Measurements from ENCODE around the gene RAPGEF1.
"Not testable (repeated sequence)": the region's sequence is repeated elsewhere in the genome, so short reads cannot be mapped to it uniquely, and the experiment has no call there.

The RAPGEF1 gene

DNA sequence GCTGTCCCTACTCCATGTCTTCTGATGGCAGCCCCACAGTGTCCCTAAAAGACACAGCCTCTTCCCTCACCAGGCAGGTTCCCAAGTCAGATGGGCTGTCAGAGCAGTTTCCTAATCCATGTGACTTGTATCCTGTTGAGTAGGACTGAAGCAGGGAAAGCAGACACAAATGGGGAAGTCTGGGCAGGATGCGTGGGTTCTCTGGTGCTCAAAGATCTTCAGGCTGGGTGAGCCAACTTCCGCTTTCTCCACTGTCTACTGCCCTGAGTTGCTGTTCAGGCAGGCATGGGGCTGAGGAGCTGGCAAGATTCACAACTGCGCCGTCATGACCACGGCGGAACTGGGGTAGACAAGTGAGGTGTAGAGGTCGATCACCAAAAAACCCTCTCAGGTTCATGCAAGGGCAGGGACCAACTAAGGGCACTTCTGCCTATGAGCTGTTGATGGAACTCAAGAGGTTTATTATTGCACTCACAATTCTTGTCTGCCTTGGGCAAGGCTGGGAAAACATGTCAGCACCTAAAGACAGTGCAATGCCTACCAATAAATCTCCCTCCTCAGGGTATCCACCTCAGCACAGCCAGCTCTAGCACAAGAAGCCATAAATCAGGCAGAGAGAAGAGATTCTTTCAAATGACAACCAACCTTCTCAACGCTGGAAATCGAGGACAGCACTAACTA is 83.4 kb downstream of the RAPGEF1 start:
- DNase-seq (ENCODE audit: low read depth in 2 of 3, low spot score in 1 of 3) = peak in 1 of 3 donors; percentile 44

DNA sequence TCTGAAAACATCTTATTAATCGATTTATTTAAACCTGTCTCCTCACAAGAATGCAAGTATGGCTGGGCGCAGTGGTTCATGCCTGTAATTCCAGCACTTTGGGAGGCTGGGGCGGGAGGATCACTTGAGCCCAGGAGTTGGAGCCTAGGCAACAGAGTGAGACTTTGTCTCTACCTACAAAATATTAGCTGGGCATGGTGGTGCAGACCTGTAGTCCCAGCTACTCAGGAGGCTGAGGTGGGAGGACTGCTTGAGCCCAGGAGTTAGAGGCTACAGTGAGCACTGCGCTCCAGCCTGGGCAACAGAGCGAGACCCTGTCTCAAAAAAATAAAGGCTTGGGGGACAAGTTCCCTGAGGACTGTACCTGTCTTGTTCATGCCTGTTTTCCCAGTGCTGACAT is 85.5 kb downstream of the RAPGEF1 start:
- DNase-seq (ENCODE audit: low read depth in 2 of 3, low spot score in 1 of 3) = not testable (repeated sequence)

- no peak for DNase-seq (ENCODE audit: low read depth in 2 of 3, low spot score in 1 of 3)
Observed at GRCh38 chr9:131651599-131651998, 88.3 kb downstream of the RAPGEF1 start.

- DNase-seq (ENCODE audit: low read depth in 2 of 3, low spot score in 1 of 3) = no peak
Observed at GRCh38 chr9:131651160-131651559, 88.7 kb downstream of the RAPGEF1 start.

GRCh38 chr9:131650254-131650653 is 89.6 kb downstream of the RAPGEF1 start:
- DNase-seq (ENCODE audit: low read depth in 2 of 3, low spot score in 1 of 3) = no peak

DNA sequence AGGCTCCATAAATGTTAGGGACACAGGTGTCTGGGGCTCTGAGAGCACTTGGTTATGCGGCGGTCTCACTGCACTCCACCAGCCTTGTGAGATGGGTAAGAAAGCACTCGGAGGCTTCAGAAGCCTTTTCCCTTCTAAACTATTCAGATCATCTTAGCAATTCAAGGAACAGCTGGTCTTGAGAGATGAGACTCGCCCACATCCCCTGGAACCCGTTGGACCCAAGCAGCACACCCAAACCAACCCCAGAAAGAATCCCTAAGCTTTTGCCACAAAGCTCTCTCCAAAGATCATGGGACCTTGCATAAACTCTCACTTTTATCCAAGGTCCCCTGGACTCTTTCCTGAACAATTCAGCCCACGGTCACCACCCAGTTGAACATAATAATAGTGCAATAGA is 90.2 kb downstream of the RAPGEF1 start:
- DNase-seq (ENCODE audit: low read depth in 2 of 3, low spot score in 1 of 3) = no peak

DNA sequence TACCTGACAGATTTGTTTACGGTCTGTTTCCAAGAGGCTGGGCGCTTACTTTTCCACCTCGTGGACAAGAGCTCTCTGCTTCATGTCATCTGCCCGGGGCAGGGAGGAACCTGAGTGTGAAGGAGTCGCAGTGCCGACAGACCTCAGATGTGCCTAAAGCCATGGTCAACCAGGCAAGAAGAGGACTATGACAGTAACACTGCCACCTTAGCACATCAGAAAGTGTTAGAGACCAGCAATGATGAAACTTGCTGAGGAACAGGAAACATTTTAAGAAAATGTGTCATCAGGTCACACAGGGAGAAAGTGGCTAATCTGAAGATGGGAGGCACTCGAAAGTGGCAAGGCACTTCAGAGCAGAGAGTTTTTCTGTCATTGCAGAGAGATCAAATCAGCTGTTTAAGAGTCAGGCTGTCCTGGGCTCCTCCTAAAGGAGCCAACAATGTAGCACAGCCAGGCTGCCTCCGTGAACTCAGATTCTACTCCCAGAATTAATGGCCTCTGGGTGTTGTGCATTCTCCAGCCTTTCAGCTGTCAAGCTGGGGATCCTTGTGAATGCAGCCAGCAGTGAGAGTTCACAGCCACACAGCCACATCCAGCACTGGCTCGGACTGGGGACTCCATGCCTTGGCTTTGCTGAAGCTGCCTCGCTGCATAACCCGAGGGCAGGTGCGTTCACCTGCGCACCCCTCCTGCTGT is 94.6 kb downstream of the RAPGEF1 start:
- no peak for DNase-seq (ENCODE audit: low read depth in 2 of 3, low spot score in 1 of 3)

DNA sequence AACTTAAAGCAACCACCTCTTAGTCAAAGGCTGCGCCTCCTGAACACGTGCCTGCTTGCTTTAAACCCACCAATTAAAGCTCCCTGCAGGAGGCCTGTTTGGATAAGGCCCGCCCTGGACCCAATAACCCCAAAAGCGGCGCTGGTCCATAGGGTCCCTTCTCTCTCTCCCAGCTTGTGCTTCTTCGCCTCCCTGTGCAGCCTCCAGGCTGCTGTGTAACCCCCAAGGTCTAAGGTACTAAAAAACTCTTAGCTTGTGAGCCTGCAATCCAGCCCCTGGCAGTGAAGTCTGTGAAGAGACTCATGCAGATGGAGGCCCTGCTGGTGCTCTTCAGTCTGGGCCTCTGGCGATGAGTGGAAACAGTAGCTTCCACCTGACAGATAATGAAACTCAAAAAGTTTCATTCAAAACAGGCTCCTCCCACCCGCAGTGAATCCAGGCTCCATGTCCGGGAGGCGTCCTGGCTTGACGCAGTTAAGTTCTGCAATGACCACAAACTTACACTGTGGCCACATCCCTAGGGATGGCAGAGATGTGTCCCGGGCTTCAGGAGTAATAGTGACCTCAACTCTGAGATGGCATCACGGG is 97.3 kb downstream of the RAPGEF1 start:
- DNase-seq (ENCODE audit: low read depth in 2 of 3, low spot score in 1 of 3) = peak; percentile 46 to 55 (median 54)

DNA sequence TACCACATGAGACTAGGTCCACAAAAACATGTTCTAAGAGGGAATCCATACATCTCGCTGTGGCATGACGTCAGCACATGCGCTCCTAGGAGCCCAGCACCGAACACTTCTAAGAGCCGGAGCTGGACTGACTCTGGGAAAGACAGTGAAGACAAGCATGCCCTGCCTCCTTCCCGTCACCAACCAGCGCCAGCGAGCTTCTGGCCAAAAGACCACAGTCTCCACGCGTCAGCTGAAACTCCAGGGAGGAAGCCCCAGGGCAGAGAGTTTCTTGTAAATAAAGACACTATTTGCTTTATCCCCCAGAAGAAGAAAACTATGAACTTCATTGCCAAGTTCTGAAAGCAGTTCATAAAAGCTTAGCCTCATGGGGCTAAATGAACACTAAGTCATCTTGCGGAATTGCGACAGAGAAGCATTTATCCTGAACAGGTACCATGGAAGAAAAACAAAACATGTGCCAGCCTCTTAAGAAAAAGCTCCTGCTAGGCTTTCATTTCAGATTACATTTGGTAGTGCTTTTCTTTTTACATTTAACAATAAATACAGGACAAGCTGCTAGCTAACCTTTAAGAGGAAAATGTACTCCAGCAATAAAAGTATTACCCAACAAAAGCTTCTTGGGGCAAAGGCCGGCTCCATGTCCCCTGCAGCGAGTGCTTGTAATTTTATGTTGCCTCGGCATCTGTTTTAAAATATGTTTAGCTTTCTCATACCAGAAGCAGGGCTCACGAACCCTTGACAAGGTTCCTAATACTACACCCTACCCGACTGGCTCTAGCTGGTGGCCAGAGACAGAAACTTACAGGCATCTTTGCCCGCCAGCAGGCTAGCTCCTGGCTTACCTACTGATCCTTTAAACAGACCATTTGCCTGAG is 98.0 kb downstream of the RAPGEF1 start:
- no peak for DNase-seq (ENCODE audit: low read depth in 2 of 3, low spot score in 1 of 3)

- no peak for DNase-seq (ENCODE audit: low read depth in 2 of 3, low spot score in 1 of 3)
Observed at GRCh38 chr9:131640438-131641137, 99.3 kb downstream of the RAPGEF1 start.

DNA sequence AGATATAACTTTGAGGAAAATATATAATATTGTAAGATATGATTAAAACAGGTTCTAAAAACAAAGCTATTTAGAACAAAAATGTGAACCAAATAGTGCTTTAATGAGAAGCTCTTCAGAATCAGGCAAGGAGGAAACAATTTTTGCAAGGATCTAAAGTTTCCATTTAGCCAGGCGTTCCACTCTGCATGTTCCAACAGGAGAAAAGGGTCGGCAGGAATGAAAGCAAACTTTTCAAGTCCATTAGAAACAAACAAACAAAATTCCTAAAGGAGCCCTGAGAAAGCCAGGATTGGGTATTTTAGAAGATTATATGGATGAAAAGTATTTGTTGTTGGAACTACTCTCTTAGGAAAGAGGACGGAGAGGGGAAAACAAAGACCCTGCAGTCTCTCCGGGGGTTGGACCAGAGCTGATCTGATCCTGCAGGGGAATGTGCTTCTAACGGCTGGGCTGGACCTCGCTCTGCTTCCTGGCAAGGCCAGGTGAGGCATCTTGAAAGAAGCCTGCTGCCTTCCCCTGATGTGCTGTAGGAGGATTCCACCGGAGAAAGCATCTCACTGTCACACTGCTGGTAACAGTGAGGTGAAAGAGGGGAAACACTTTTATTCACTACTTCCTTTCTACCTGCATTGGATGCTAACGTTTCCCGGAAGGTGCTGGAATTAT is 100.0 kb downstream of the RAPGEF1 start:
- DNase-seq (ENCODE audit: low read depth in 2 of 3, low spot score in 1 of 3) = no peak

- DNase-seq (ENCODE audit: low read depth in 2 of 3, low spot score in 1 of 3) = no peak
Observed at GRCh38 chr9:131636593-131636992, 103.3 kb downstream of the RAPGEF1 start.

- DNase-seq (ENCODE audit: low read depth in 2 of 3, low spot score in 1 of 3) = no peak
Observed at GRCh38 chr9:131635892-131636291, 104.0 kb downstream of the RAPGEF1 start.

DNA sequence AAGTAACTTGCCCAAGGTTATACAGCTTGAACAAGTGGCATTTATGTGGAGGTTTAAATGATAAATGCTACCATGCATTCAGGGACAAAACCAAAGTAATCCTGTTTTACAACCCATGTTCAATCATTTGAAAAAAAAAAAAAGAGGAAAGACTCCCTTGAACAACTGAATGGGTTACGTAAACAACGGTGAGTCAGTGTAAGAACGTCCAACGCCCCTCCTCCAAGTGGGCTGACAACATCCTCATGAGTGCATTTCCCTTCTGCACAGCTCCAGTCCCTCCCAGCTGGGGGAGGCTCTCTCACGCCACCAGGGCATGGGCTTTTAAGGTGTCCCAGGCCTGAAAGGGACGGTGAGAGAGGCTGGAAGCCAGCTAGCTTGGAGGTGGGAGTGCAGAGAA is 104.6 kb downstream of the RAPGEF1 start:
- peak in 2 of 3 donors; percentile 52 to 60 for DNase-seq (ENCODE audit: low read depth in 2 of 3, low spot score in 1 of 3)

DNA sequence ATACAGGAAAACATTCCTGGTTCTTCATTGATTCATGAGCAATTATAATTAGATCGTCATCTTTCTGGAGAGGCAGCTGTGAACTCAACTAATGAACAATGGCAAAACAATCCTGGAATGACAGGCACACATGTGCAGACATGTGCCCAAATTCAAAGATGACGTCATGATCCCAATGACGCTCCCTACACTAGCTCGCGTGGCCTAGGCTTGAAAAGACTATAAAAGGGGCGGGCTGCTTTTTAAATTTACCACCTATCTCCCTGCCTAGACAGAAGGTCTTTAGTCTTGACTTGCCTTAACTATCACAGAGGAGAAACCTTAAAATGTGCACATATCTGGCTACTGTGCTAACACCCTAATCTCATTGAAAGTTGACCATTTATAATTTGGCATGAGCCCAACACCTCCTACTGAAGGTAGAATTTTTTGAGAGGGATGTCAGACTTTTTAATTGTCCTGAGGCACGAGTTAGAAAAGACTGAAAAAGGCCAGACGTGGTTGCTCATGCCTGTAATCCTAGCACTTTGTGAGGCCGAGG is 106.3 kb downstream of the RAPGEF1 start:
- DNase-seq (ENCODE audit: low read depth in 2 of 3, low spot score in 1 of 3) = no peak

DNA sequence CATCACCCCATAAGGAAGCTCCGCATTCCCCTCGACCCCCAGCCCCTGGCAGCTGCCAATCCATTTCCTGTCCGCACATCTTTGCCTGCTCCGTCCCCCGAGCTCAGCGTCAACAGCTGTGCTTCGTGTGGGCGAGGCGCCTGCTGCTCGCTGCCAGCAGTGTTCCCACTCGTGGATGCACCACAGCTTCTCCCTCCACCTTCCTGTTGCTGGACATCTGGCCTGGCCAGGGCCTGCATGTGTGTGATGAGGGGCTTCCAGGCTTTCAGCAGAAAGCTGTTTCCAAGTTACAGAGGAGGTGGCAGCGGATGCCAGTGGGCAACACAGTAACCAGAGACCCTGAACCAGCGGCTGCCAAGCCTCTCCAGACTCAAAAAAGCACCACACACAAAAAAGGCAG is 108.6 kb downstream of the RAPGEF1 start:
- no peak for DNase-seq (ENCODE audit: low read depth in 2 of 3, low spot score in 1 of 3)

DNA sequence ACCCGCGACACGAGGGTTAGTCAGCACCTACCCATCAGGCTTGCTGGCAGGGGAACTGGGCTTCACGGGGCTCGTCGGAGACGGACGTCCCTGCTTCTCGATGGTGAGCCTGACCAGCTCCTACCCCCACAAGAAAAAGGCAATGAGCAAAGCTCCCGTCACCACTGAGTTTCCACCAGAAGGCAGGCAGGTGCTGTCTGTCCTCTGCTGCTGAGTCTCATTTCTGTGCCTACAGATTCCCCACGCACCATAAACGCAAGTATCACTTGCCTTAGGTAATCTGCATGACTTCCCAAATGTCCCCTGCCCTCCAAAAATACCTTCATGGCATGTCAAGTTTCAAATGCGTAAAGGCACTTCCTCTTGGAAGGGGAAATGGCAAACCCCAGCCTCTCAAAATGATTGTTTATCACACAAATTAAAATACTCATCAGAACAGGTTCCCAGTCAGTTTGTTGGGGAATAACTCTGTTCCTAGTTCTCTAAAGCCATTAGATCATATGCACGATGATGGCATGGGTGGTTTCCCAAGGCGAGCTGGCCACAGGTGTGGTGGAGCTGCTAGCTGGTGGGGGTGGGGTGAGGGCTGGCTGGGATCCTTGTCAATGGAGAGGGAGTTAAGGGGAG is 109.6 kb downstream of the RAPGEF1 start:
- peak in 1 of 3 donors; percentile 20 for DNase-seq (ENCODE audit: low read depth in 2 of 3, low spot score in 1 of 3)

- no peak for DNase-seq (ENCODE audit: low read depth in 2 of 3, low spot score in 1 of 3)
Observed at GRCh38 chr9:131629825-131630204, 110.1 kb downstream of the RAPGEF1 start.

- DNase-seq (ENCODE audit: low read depth in 2 of 3, low spot score in 1 of 3) = no peak
Observed at GRCh38 chr9:131629226-131629500, 110.7 kb downstream of the RAPGEF1 start.
